ENCODE results near the gene SIRPG.

Gene SIRPG

GRCh38 chr20:1665345-1665744 is 7.8 kb upstream of the SIRPG start:
- TF ChIP-seq Cebpa-rat (IDR thresholded peaks at IDR 0.05), result no peak
- H3K27ac ChIP-seq, result peak overlapping the region in 4 of 11 experiments; percentile 19 to 50 (median 24); a peak in 4 of 22 replicates
- H3K9ac ChIP-seq, result no peak overlapping the region
- peak overlapping the region; percentile 56 to 93 (median 81) for H3K4me2 ChIP-seq
- H3K9me3 ChIP-seq (replicated peaks in 1 of 11), result peaks cover 0 to 5% (median under 1%) of the 10 kb centered on the region in 11 experiments; a peak in 6 of 22 replicates
- no peaks in the 10 kb centered on the region for H3K27me3 ChIP-seq
- H3K4me1 ChIP-seq, result peaks cover 17 to 36% (median 27%) of the 10 kb centered on the region in 10 experiments
- H3K36me3 ChIP-seq, result no peaks in the 10 kb centered on the region
- no peak overlapping the region for H3K4me3 ChIP-seq
- H4K20me1 ChIP-seq, result no peaks in the 10 kb centered on the region

GRCh38 chr20:1664911-1665310 is 7.3 kb upstream of the SIRPG start:
- peaks cover 17 to 36% (median 27%) of the 10 kb centered on the region in 10 experiments for H3K4me1 ChIP-seq
- peaks cover 0 to under 1% (median 0%) of the 10 kb centered on the region in 11 experiments; a peak in 3 of 22 replicates for H3K9me3 ChIP-seq (replicated peaks in 1 of 11)
- no peaks in the 10 kb centered on the region for H4K20me1 ChIP-seq
- no peak for TF ChIP-seq Cebpa-rat (IDR thresholded peaks at IDR 0.05)
- H3K4me2 ChIP-seq, result peak overlapping the region; percentile 56 to 93 (median 81)
- no peak overlapping the region for H3K9ac ChIP-seq
- no peaks in the 10 kb centered on the region for H3K27me3 ChIP-seq
- H3K27ac ChIP-seq, result peak overlapping the region in 4 of 11 experiments; percentile 22 to 51 (median 38); a peak in 4 of 22 replicates
- no peaks in the 10 kb centered on the region for H3K36me3 ChIP-seq
- H3K4me3 ChIP-seq, result no peak overlapping the region

GRCh38 chr20:1663917-1664316 is 6.3 kb upstream of the SIRPG start:
- Histone ChIP-seq H3K4me3 (no peak overlapping the region), H3K9me3 (replicated peaks in 1 of 11) (no peaks in the 10 kb centered on the region), H4K20me1 (no peaks in the 10 kb centered on the region), H3K4me2 (peak overlapping the region; percentile 25 to 93 (median 81); a peak in 19 of 22 replicates), H3K27me3 (no peaks in the 10 kb centered on the region), H3K36me3 (no peaks in the 10 kb centered on the region), H3K27ac (0 out of 22 replicates have a peak overlapping the region, but pooled peaks of 1 of the 11 experiments have one; percentile 22), H3K9ac (no peak overlapping the region), H3K4me1 (peaks cover 17 to 36% (median 27%) of the 10 kb centered on the region in 10 experiments)
- no peak for TF ChIP-seq Cebpa-rat (IDR thresholded peaks at IDR 0.05)

DNA sequence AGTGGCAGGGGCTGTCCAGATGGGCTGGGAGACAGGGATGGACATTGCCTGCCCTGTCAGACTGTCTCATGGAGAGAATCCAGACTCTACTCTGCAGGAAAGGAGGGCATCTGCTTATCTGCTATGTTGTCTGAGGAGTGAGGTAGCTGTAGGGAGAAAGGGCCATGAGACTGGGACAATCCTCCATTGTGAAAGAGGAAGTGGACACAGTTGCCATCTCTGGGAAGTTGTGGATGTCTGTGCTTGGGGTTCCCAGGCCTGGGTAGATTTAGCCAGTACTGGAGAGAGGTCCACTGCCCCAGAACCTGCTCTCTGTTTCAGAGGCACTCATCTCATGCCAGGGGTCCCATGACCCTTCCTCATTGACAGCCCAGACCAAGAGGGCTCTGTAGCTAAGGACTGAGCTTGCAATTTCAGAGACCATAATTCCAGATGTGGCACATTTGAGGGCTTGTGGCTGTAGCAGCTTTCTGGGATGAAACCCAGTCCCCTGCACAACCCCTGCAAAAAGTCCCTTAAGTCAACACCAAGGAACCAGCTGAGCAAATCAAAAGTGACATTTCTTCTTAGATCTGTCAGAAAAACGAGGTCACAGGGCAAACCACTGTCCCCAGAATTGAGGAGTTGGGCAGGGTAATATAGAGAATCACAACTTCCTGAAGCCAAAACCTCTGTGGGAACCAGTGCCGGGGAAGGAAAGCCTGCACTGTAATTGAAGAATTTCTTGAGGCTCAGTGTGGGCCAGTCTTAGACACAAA is 4.1 kb upstream of the SIRPG start:
- no peak for TF ChIP-seq Cebpa-rat (IDR thresholded peaks at IDR 0.05)
- Histone ChIP-seq H3K36me3 (no peaks in the 10 kb centered on the region), H4K20me1 (no peaks in the 10 kb centered on the region)

DNA sequence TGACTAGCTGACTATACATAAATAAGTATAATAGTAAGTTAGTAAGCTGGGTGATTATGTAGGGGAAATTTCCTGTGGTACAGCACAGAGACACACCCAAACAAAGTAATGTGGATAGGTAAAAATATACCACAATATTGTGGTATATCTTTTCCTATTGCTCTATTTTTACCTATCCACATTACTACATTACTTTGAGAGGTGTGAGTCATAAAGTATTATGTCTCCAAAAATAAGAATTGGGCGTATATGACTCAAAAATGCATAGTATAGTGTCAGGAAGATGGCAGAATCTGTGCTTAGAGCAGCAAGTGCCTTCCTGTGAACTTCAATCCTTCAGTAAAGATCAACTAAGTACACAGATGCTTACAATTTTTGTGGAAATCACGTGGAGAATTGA is 2.7 kb upstream of the SIRPG start:
- Histone ChIP-seq H3K4me1 (peaks cover 16 to 34% (median 24%) of the 10 kb centered on the region in 10 experiments), H3K4me3 (no peak overlapping the region), H3K27ac (no peak overlapping the region), H3K9me3 (replicated peaks in 1 of 11) (no peaks in the 10 kb centered on the region), H4K20me1 (no peaks in the 10 kb centered on the region), H3K36me3 (no peaks in the 10 kb centered on the region), H3K27me3 (no peaks in the 10 kb centered on the region), H3K4me2 (no peak overlapping the region), H3K9ac (no peak overlapping the region)
- no peak for TF ChIP-seq Cebpa-rat (IDR thresholded peaks at IDR 0.05)

More for the DNA sequence above, 4.1 kb upstream of the SIRPG start:
- no peak overlapping the region for H3K27ac ChIP-seq
- no peak overlapping the region for H3K9ac ChIP-seq
- H3K27me3 ChIP-seq, result no peaks in the 10 kb centered on the region
- H3K9me3 ChIP-seq (replicated peaks in 1 of 11), result no peaks in the 10 kb centered on the region
- H3K4me2 ChIP-seq, result peak overlapping the region in 4 of 11 experiments; percentile 12 to 63 (median 42); a peak in 7 of 22 replicates
- H3K4me3 ChIP-seq, result no peak overlapping the region
- H3K4me1 ChIP-seq, result peaks cover 20 to 36% (median 31%) of the 10 kb centered on the region in 10 experiments

GRCh38 chr20:1656844-1657243 is 735 bp downstream of the SIRPG start:
- Histone ChIP-seq H3K4me2 (no peak overlapping the region), H3K9ac (no peak overlapping the region), H3K4me3 (no peak overlapping the region), H3K27ac (no peak overlapping the region), H3K9me3 (replicated peaks in 1 of 11) (peaks cover 0 to 11% (median 7%) of the 10 kb centered on the region in 11 experiments; a peak in 9 of 22 replicates), H3K4me1 (peaks cover 6 to 32% (median 15%) of the 10 kb centered on the region in 10 experiments; a peak in 14 of 20 replicates), H3K27me3 (no peaks in the 10 kb centered on the region), H3K36me3 (no peaks in the 10 kb centered on the region), H4K20me1 (no peaks in the 10 kb centered on the region)
- TF ChIP-seq Cebpa-rat (IDR thresholded peaks at IDR 0.05), result no peak

DNA sequence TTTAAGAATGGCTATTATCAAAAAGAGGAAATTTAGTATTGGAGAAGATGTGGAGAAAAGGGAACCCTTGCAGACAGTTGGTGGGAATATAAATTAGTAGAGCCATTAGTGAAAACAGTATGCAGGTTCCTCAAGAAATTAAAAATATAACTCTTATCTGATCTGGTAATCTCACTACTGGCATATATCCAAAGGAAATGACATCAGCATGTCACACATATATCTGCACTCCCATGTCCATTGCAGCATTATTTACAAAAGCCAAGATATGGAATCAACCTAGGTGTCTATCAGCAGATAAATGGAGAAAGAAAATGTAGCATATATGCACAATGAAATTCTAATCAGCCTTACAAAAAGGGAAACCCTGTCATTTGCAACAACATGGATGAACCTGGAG is 2.6 kb downstream of the SIRPG start:
- H3K27ac ChIP-seq, result no peak overlapping the region
- no peaks in the 10 kb centered on the region for H3K36me3 ChIP-seq
- TF ChIP-seq Cebpa-rat (IDR thresholded peaks at IDR 0.05), result no peak
- no peaks in the 10 kb centered on the region for H3K27me3 ChIP-seq
- no peaks in the 10 kb centered on the region for H4K20me1 ChIP-seq
- H3K4me1 ChIP-seq, result peaks cover 16 to 38% (median 23%) of the 10 kb centered on the region in 10 experiments; a peak in 19 of 20 replicates
- no peak overlapping the region for H3K4me3 ChIP-seq
- no peak overlapping the region for H3K9ac ChIP-seq
- H3K9me3 ChIP-seq (replicated peaks in 1 of 11), result peaks cover 0 to 11% (median 7%) of the 10 kb centered on the region in 11 experiments; a peak in 9 of 22 replicates
- no peak overlapping the region; a peak in 1 of 22 replicates for H3K4me2 ChIP-seq

- H3K4me2 ChIP-seq, result peak overlapping the region in 10 of 11 experiments; percentile 2 to 60 (median 28); a peak in 11 of 22 replicates
- no peaks in the 10 kb centered on the region for H3K27me3 ChIP-seq
Measured at GRCh38 chr20:1652960-1653359, 4.6 kb downstream of the SIRPG start.

GRCh38 chr20:1652104-1652503 is 5.5 kb downstream of the SIRPG start:
- Histone ChIP-seq H3K27ac (no peak overlapping the region), H4K20me1 (no peaks in the 10 kb centered on the region), H3K36me3 (no peaks in the 10 kb centered on the region), H3K4me2 (no peak overlapping the region), H3K9me3 (replicated peaks in 1 of 11) (peaks cover 0 to 11% (median 7%) of the 10 kb centered on the region in 11 experiments; a peak in 9 of 22 replicates), H3K4me1 (peaks cover 19 to 37% (median 29%) of the 10 kb centered on the region in 10 experiments; a peak in 19 of 20 replicates), H3K27me3 (no peaks in the 10 kb centered on the region), H3K4me3 (no peak overlapping the region), H3K9ac (no peak overlapping the region)
- TF ChIP-seq Cebpa-rat (IDR thresholded peaks at IDR 0.05), result no peak

More at GRCh38 chr20:1652960-1653359, 4.6 kb downstream of the SIRPG start:
- TF ChIP-seq Cebpa-rat (IDR thresholded peaks at IDR 0.05), result no peak
- Histone ChIP-seq H4K20me1 (no peaks in the 10 kb centered on the region), H3K9me3 (replicated peaks in 1 of 11) (peaks cover 0 to 11% (median 7%) of the 10 kb centered on the region in 11 experiments; a peak in 9 of 22 replicates), H3K36me3 (no peaks in the 10 kb centered on the region), H3K9ac (no peak overlapping the region), H3K4me1 (peaks cover 20 to 42% (median 32%) of the 10 kb centered on the region in 10 experiments; a peak in 19 of 20 replicates), H3K27ac (no peak overlapping the region), H3K4me3 (no peak overlapping the region)

Data from BLaER1 treated with 17β-estradiol and CSF1 and Interleukin-3, amounts not matched to agents 10 nM and 100 nM (cell line).